IPS DF 6.9 (cell line): ENCODE data around the gene CTLA4.

ENCODE experiments used
- DNase-seq: peaks from one replicate; pipeline ENCODE4 v3.0.0-alpha.2; 2013; ENCODE audit warnings: low read depth, low spot score
- H3K27ac ChIP-seq: one replicate; pipeline ENCODE4 v1.5.1; 2013; ENCODE audit warnings: low read length, control low read depth
- H3K27me3 ChIP-seq: 2 replicates; pipeline ENCODE4 v1.6.1; 2013; ENCODE audit warnings: mild to moderate bottlenecking, low read length; ENCODE audit not compliant: control insufficient read depth, insufficient read depth
- H3K36me3 ChIP-seq: 2 replicates; pipeline ENCODE4 v1.6.1; 2013; ENCODE audit warnings: low read length; ENCODE audit not compliant: control insufficient read depth, insufficient read depth
- H3K4me1 ChIP-seq: 2 replicates; pipeline ENCODE4 v1.6.1; 2013; ENCODE audit warnings: low read length; ENCODE audit not compliant: control insufficient read depth, insufficient read depth
- H3K4me3 ChIP-seq: 2 replicates; pipeline ENCODE4 v1.5.1; 2013; ENCODE audit warnings: mild to moderate bottlenecking, low read length
- H3K9me3 ChIP-seq: 2 replicates; pipeline ENCODE4 v1.6.1; 2013; ENCODE audit warnings: low read length, inconsistent platforms; ENCODE audit not compliant: control insufficient read depth, insufficient read depth
- WGBS: extraction: QIAGEN DNeasy Blood & Tissue Kit; methylation state at CpG from one replicate; pipeline ENCODE4 v1.1.7; 2013; ENCODE audit warnings: mixed read lengths, missing lambda C conversion rate; ENCODE audit not compliant: insufficient read length, insufficient coverage; 5-methylcytosine and 5-hydroxymethylcytosine counted together

CTLA4 gene

GRCh38 chr2:203835420-203835819, 32.2 kb upstream of the CTLA4 start:
- Histone ChIP-seq H3K4me3 (no peak overlapping the region), H3K4me1 (no peaks in the 10 kb centered on the region), H3K27ac (no peak overlapping the region), H3K27me3 (no peaks in the 10 kb centered on the region), H3K36me3 (no peaks in the 10 kb centered on the region), H3K9me3 (no peaks in the 10 kb centered on the region)
- no CpG with 5 or more reads among the region's 6 CpGs for WGBS
- DNase-seq = no peak

- H3K27me3 ChIP-seq = no peaks in the 10 kb centered on the region
- WGBS = no CpG with 5 or more reads among the region's 19 CpGs
- H3K4me3 ChIP-seq = no peak overlapping the region
- H3K27ac ChIP-seq = no peak overlapping the region
- no peaks in the 10 kb centered on the region for H3K4me1 ChIP-seq
- no peaks in the 10 kb centered on the region for H3K36me3 ChIP-seq
- no peak for DNase-seq
- H3K9me3 ChIP-seq = no peaks in the 10 kb centered on the region
Observed at GRCh38 chr2:203835892-203836800, 31.4 kb upstream of the CTLA4 start.

- WGBS = no CpG with 5 or more reads among the region's 5 CpGs
- no peaks in the 10 kb centered on the region for H3K27me3 ChIP-seq
- DNase-seq = no peak
- H3K27ac ChIP-seq = no peak overlapping the region
- no peak overlapping the region for H3K4me3 ChIP-seq
- no peaks in the 10 kb centered on the region for H3K36me3 ChIP-seq
- H3K4me1 ChIP-seq = no peaks in the 10 kb centered on the region
- H3K9me3 ChIP-seq = no peaks in the 10 kb centered on the region
Observed at GRCh38 chr2:203840655-203841205, 26.8 kb upstream of the CTLA4 start.

GRCh38 chr2:203841654-203842053, 25.9 kb upstream of the CTLA4 start:
- no peak overlapping the region for H3K27ac ChIP-seq
- WGBS = no CpG with 5 or more reads among the region's 5 CpGs
- no peaks in the 10 kb centered on the region for H3K36me3 ChIP-seq
- no peaks in the 10 kb centered on the region for H3K4me1 ChIP-seq
- no peaks in the 10 kb centered on the region for H3K27me3 ChIP-seq
- DNase-seq = no peak
- H3K4me3 ChIP-seq = no peak overlapping the region
- H3K9me3 ChIP-seq = no peaks in the 10 kb centered on the region

GRCh38 chr2:203842373-203842772, 25.2 kb upstream of the CTLA4 start:
- Histone ChIP-seq H3K27me3 (no peaks in the 10 kb centered on the region), H3K4me1 (no peaks in the 10 kb centered on the region), H3K9me3 (no peaks in the 10 kb centered on the region), H3K27ac (no peak overlapping the region), H3K4me3 (no peak overlapping the region), H3K36me3 (no peaks in the 10 kb centered on the region)
- no peak for DNase-seq
- WGBS = 100% methylated on average over 2 of the region's 5 CpGs

- no peaks in the 10 kb centered on the region for H3K9me3 ChIP-seq
- WGBS = no CpG with 5 or more reads among the region's 8 CpGs
- H3K27me3 ChIP-seq = no peaks in the 10 kb centered on the region
- H3K4me1 ChIP-seq = no peaks in the 10 kb centered on the region
- H3K36me3 ChIP-seq = no peaks in the 10 kb centered on the region
- DNase-seq = no peak
- no peak overlapping the region for H3K27ac ChIP-seq
- H3K4me3 ChIP-seq = no peak overlapping the region
Observed at GRCh38 chr2:203846490-203847105, 21.0 kb upstream of the CTLA4 start.

GRCh38 chr2:203849010-203849409, 18.6 kb upstream of the CTLA4 start:
- no peak overlapping the region for H3K27ac ChIP-seq
- no peak overlapping the region for H3K4me3 ChIP-seq
- no CpG with 5 or more reads among the region's 2 CpGs for whole genome bisulfite sequencing
- no peaks in the 10 kb centered on the region for H3K4me1 ChIP-seq
- H3K36me3 ChIP-seq = no peaks in the 10 kb centered on the region
- H3K9me3 ChIP-seq = no peaks in the 10 kb centered on the region
- H3K27me3 ChIP-seq = no peaks in the 10 kb centered on the region
- DNase-seq = no peak

GRCh38 chr2:203852760-203853159, 14.8 kb upstream of the CTLA4 start:
- no peaks in the 10 kb centered on the region for H3K27me3 ChIP-seq
- H3K4me1 ChIP-seq = no peaks in the 10 kb centered on the region
- no peak for DNase-seq
- no CpG with 5 or more reads among the region's 2 CpGs for WGBS
- H3K4me3 ChIP-seq = no peak overlapping the region
- H3K27ac ChIP-seq = no peak overlapping the region
- no peaks in the 10 kb centered on the region for H3K9me3 ChIP-seq
- H3K36me3 ChIP-seq = no peaks in the 10 kb centered on the region

- no CpG with 5 or more reads among the region's 3 CpGs for WGBS
- DNase-seq = no peak
- no peak overlapping the region for H3K4me3 ChIP-seq
- H3K27ac ChIP-seq = no peak overlapping the region
- H3K4me1 ChIP-seq = no peaks in the 10 kb centered on the region
- no peaks in the 10 kb centered on the region for H3K36me3 ChIP-seq
- H3K27me3 ChIP-seq = no peaks in the 10 kb centered on the region
- no peaks in the 10 kb centered on the region for H3K9me3 ChIP-seq
Observed at GRCh38 chr2:203853271-203853670, 14.3 kb upstream of the CTLA4 start.

- no CpG with 5 or more reads among the region's 5 CpGs for WGBS
- Histone ChIP-seq H3K9me3 (no peaks in the 10 kb centered on the region), H3K4me1 (no peaks in the 10 kb centered on the region), H3K27me3 (no peaks in the 10 kb centered on the region), H3K36me3 (no peaks in the 10 kb centered on the region), H3K4me3 (no peak overlapping the region), H3K27ac (no peak overlapping the region)
- no peak for DNase-seq
Observed at GRCh38 chr2:203853722-203854121, 13.8 kb upstream of the CTLA4 start.
